CD4-positive, CD25-positive, alpha-beta regulatory T cell (primary cell): ENCODE results near the gene RAP1GAP2. TPM values are rescaled to one million over a fixed set of nuclear protein-coding genes. Genes with fewer than 3 reads are reported as not detected.
A peak's percentile ranks its signal among the peaks of the same experiment; 100 is the strongest.

ENCODE experiments used
- ATAC-seq, 2 donors: fragments of 150-1000 bp; cut with Tn5 transposase; one replicate each; pipeline ENCODE4 v1.10.0; 2021; ENCODE audit warnings: low read depth in 2 of 2, moderate number of reproducible peaks in 2 of 2, moderate library complexity in 1 of 2
- DNase-seq, 3 donors: peaks; one replicate each; pipeline versions ENCODE4 v3.0.0 to v3.0.0-alpha.2; 2012 to 2022; ENCODE audit warnings: mixed read lengths in 1 of 3
- H3K27ac ChIP-seq: one replicate; pipeline ENCODE4 v1.7.0; 2013; ENCODE audit warnings: mild to moderate bottlenecking, low read length; ENCODE audit not compliant: insufficient read depth, poor library complexity, severe bottlenecking
- H3K27me3 ChIP-seq: one replicate; pipeline ENCODE4 v1.7.0; 2013; ENCODE audit warnings: low read length; ENCODE audit not compliant: control insufficient read depth, insufficient read depth
- H3K36me3 ChIP-seq: one replicate; pipeline ENCODE4 v1.7.0; 2013; ENCODE audit warnings: mild to moderate bottlenecking, low read length, moderate library complexity; ENCODE audit not compliant: control insufficient read depth, insufficient read depth
- H3K4me1 ChIP-seq: 2 replicates; pipeline ENCODE4 v1.7.0; 2013; ENCODE audit warnings: mild to moderate bottlenecking, low read length; ENCODE audit not compliant: insufficient read depth, control insufficient read depth, poor library complexity, severe bottlenecking
- H3K4me3 ChIP-seq: one replicate; pipeline ENCODE4 v1.7.0; 2013; ENCODE audit warnings: low read depth, mild to moderate bottlenecking, low read length, moderate library complexity
- H3K9me3 ChIP-seq, 2 experiments: 1 replicate in 1 of 2; 2 replicates in 1 of 2; pipeline ENCODE4 v1.7.0; 2013; ENCODE audit warnings: low read length in 2 of 2, mild to moderate bottlenecking in 1 of 2, moderate library complexity in 1 of 2; ENCODE audit not compliant: control insufficient read depth in 2 of 2
- H3K27ac Mint-ChIP-seq, 3 donors: one replicate each; pipeline ENCODE4 v1.8.0; 2020 to 2022; ENCODE audit warnings: mild to moderate bottlenecking in 3 of 3, mixed read lengths in 3 of 3, moderate library complexity in 2 of 3
- H3K27me3 Mint-ChIP-seq: one replicate; pipeline ENCODE4 v1.8.0; 2022; ENCODE audit warnings: mild to moderate bottlenecking, mixed read lengths
- H3K36me3 Mint-ChIP-seq: one replicate; pipeline ENCODE4 v1.8.0; 2020; ENCODE audit warnings: mixed read lengths
- H3K4me1 Mint-ChIP-seq, 4 donors: one replicate each; pipeline ENCODE4 v1.8.0; 2020 to 2022; ENCODE audit warnings: mixed read lengths in 4 of 4, mild to moderate bottlenecking in 1 of 4
- H3K4me3 Mint-ChIP-seq, 4 donors: one replicate each; pipeline ENCODE4 v1.8.0; 2020 to 2022; ENCODE audit warnings: mild to moderate bottlenecking in 4 of 4, mixed read lengths in 4 of 4, moderate library complexity in 3 of 4
- H3K9me3 Mint-ChIP-seq, 7 donors: one replicate each; pipeline ENCODE4 v1.8.0; 2020 to 2022; ENCODE audit warnings: mixed read lengths in 7 of 7, mild to moderate bottlenecking in 3 of 7, moderate library complexity in 2 of 7
- polyA plus RNA-seq, 4 donors: library from polyadenylated mRNA; unstranded; fragments of 300-500 nt; fragmentation: Illumina TruSeq; gene quantifications; one replicate each; pipeline ENCODE4 v1.2.3, GENCODE V29; 2021
- total RNA-seq: library from RNA; stranded (reverse); gene quantifications from one replicate; pipeline ENCODE4 v1.2.3, GENCODE V29; 2022

The RAP1GAP2 gene
- total and polyA plus RNA-seq, 5 donors from 2014 or later: 2.7 to 87.6 (median 5.1) TPM

GRCh38 chr17:2946144-2946543 lies 149.9 kb downstream of the RAP1GAP2 start:
- Histone ChIP-seq H3K27ac (no peak overlapping the region), H3K9me3 (no peaks in the 10 kb centered on the region), H3K4me3 (no peak overlapping the region), H3K27me3 (no peaks in the 10 kb centered on the region), H3K4me1 (no peaks in the 10 kb centered on the region), H3K36me3 (no peaks in the 10 kb centered on the region)
- peaks cover 11% of the 10 kb centered on the region for H3K36me3 Mint-ChIP-seq
- H3K27ac Mint-ChIP-seq: peak overlapping the region in 1 of 3 donors; percentile 19
- H3K9me3 Mint-ChIP-seq: no peaks in the 10 kb centered on the region
- no peak overlapping the region for H3K4me3 Mint-ChIP-seq
- no peaks in the 10 kb centered on the region for H3K27me3 Mint-ChIP-seq
- no peak for DNase-seq
- peaks cover 10 to 33% (median 15%) of the 10 kb centered on the region in 4 donors for H3K4me1 Mint-ChIP-seq
- no peak for ATAC-seq

- peaks cover 10 to 33% (median 18%) of the 10 kb centered on the region in 4 donors for H3K4me1 Mint-ChIP-seq
- peak overlapping the region in 1 of 4 donors; percentile 28 for H3K4me3 Mint-ChIP-seq
- H3K27me3 Mint-ChIP-seq: no peaks in the 10 kb centered on the region
Observed at GRCh38 chr17:2947588-2947950, 151.3 kb downstream of the RAP1GAP2 start.

GRCh38 chr17:2947996-2948550 lies 151.8 kb downstream of the RAP1GAP2 start:
- no peak overlapping the region for H3K27ac Mint-ChIP-seq
- H3K9me3 Mint-ChIP-seq: peaks cover 0 to 2% (median 0%) of the 10 kb centered on the region in 7 donors
- Histone ChIP-seq H3K4me3 (no peak overlapping the region), H3K9me3 (no peaks in the 10 kb centered on the region), H3K4me1 (no peaks in the 10 kb centered on the region), H3K27me3 (no peaks in the 10 kb centered on the region), H3K36me3 (no peaks in the 10 kb centered on the region), H3K27ac (no peak overlapping the region)
- H3K4me3 Mint-ChIP-seq: peak overlapping the region in 1 of 4 donors; percentile 28
- peaks cover 10 to 34% (median 17%) of the 10 kb centered on the region in 4 donors for H3K4me1 Mint-ChIP-seq
- ATAC-seq (no peak), DNase-seq (no peak)
- H3K36me3 Mint-ChIP-seq: peaks cover 13% of the 10 kb centered on the region
- no peaks in the 10 kb centered on the region for H3K27me3 Mint-ChIP-seq

More at GRCh38 chr17:2947588-2947950, 151.3 kb downstream of the RAP1GAP2 start:
- no peak overlapping the region for H3K4me3 ChIP-seq
- H3K27ac ChIP-seq: no peak overlapping the region
- H3K36me3 ChIP-seq: no peaks in the 10 kb centered on the region
- no peaks in the 10 kb centered on the region for H3K4me1 ChIP-seq
- H3K9me3 ChIP-seq: no peaks in the 10 kb centered on the region
- Mint-ChIP-seq H3K36me3 (peaks cover 13% of the 10 kb centered on the region), H3K27ac (no peak overlapping the region), H3K9me3 (no peaks in the 10 kb centered on the region)
- H3K27me3 ChIP-seq: no peaks in the 10 kb centered on the region
- DNase-seq: no peak
- ATAC-seq: no peak

GRCh38 chr17:2948721-2949468 lies 152.7 kb downstream of the RAP1GAP2 start:
- no peak overlapping the region for H3K27ac Mint-ChIP-seq
- no peak for ATAC-seq
- Histone ChIP-seq H3K27me3 (no peaks in the 10 kb centered on the region), H3K4me3 (no peak overlapping the region), H3K27ac (no peak overlapping the region), H3K36me3 (no peaks in the 10 kb centered on the region), H3K9me3 (no peaks in the 10 kb centered on the region), H3K4me1 (no peaks in the 10 kb centered on the region)
- peaks cover 7 to 29% (median 14%) of the 10 kb centered on the region in 4 donors for H3K4me1 Mint-ChIP-seq
- H3K4me3 Mint-ChIP-seq: no peak overlapping the region
- H3K27me3 Mint-ChIP-seq: no peaks in the 10 kb centered on the region
- H3K36me3 Mint-ChIP-seq: peaks cover 13% of the 10 kb centered on the region
- no peak for DNase-seq
- peaks cover 0 to 2% (median 0%) of the 10 kb centered on the region in 7 donors for H3K9me3 Mint-ChIP-seq

DNA sequence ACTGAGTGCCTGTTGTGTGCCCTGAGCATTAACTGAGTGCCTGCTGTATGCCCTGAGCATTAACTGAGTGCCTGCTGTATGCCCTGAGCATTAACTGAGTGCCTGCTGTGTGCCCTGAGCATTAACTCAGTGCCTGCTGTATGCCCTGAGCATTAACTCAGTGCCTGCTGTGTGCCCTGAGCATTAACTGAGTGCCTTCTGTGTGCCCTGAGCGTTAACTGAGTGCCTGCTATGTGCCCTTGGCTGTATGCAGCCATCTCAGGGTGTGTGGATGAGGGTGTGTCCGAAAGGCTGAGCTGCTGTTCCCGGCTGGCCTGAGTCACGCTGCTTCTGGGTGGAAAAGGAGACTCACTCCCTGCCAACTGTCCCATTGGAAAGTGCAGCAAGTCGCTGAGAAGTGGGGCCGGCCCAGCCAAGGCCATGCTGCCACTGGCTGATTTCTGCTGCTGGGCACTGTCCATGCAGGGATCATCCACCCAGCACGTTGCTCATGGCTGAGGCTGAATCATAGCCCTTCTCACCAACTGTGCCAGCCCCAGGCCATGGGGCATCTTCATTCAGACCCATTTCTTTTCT lies 153.3 kb downstream of the RAP1GAP2 start:
- Histone ChIP-seq H3K4me1 (no peaks in the 10 kb centered on the region), H3K9me3 (no peaks in the 10 kb centered on the region), H3K27ac (no peak overlapping the region), H3K27me3 (no peaks in the 10 kb centered on the region), H3K4me3 (no peak overlapping the region), H3K36me3 (no peaks in the 10 kb centered on the region)
- Mint-ChIP-seq H3K27me3 (no peaks in the 10 kb centered on the region), H3K27ac (peak overlapping the region in 1 of 3 donors; percentile 59), H3K4me1 (peaks cover under 1 to 22% (median 9%) of the 10 kb centered on the region in 4 donors), H3K36me3 (peaks cover 13% of the 10 kb centered on the region), H3K4me3 (no peak overlapping the region), H3K9me3 (peaks cover 0 to 2% (median 0%) of the 10 kb centered on the region in 7 donors)
- no peak for ATAC-seq
- DNase-seq: no peak

DNA sequence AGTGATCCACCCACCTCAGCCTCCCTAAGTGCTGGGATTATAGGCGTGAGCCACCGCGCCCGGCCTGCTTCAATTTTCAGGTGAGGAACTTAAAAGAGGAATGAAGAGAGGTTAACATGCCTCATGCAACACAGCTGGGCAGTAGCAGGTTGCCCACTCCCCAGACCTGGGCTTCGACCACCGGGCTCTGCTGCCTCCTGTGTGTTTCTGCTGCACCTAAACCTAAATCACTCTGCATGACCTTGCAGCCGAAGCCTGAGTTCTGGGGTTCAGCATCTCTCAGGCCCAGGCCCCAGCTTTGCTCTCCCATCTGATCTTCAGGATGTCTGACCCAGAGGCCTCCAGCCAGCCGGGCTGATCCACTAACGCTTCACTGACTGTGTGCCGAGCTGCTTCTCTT lies 154.6 kb downstream of the RAP1GAP2 start:
- H3K4me3 Mint-ChIP-seq: no peak overlapping the region
- Histone ChIP-seq H3K36me3 (no peaks in the 10 kb centered on the region), H3K27me3 (no peaks in the 10 kb centered on the region), H3K27ac (no peak overlapping the region), H3K4me3 (no peak overlapping the region), H3K4me1 (peaks cover 8% of the 10 kb centered on the region), H3K9me3 (no peaks in the 10 kb centered on the region)
- peaks cover 6 to 28% (median 17%) of the 10 kb centered on the region in 4 donors for H3K4me1 Mint-ChIP-seq
- ATAC-seq (no peak), DNase-seq (no peak)
- peak overlapping the region in 2 of 3 donors; percentile 67 to 85 for H3K27ac Mint-ChIP-seq
- H3K27me3 Mint-ChIP-seq: no peaks in the 10 kb centered on the region
- H3K36me3 Mint-ChIP-seq: peaks cover 22% of the 10 kb centered on the region
- peaks cover 0 to 2% (median 0%) of the 10 kb centered on the region in 7 donors for H3K9me3 Mint-ChIP-seq

DNA sequence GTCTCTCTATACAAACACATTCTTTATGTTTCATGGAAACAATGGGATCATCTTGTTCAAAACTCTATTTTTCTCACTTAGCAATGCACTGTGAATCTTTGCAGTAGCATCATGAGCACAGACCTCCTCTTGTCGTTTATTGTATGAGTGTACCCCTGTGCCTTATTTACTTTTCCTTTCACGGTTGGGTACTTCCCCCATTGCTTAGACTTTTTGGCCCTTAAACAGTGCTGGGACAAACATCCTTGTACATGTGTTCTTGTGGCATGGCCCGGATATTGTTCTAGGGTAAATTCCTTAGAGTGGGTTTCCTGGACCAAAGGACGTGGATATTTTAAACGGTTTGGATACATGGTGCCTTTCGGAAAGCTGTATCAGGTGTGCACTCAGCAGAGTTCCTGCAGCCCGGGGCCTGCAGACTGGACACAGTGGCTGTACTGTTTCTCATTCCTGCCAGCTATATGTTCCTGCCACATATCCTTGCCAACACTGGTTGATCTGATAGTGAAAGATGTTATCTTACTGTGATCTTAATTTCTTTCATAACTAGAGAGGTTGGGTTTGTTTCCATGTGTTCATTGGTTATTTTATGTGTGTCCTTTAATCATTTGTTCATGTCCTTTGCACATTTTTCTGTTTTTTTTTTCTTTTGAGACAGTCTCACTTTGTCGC lies 156.1 kb downstream of the RAP1GAP2 start:
- Histone ChIP-seq H3K4me3 (no peak overlapping the region), H3K27me3 (no peaks in the 10 kb centered on the region), H3K9me3 (no peaks in the 10 kb centered on the region), H3K27ac (no peak overlapping the region), H3K36me3 (no peaks in the 10 kb centered on the region), H3K4me1 (peaks cover 8% of the 10 kb centered on the region)
- no peak overlapping the region for H3K4me3 Mint-ChIP-seq
- no peak overlapping the region for H3K27ac Mint-ChIP-seq
- no peaks in the 10 kb centered on the region for H3K27me3 Mint-ChIP-seq
- peaks cover 19% of the 10 kb centered on the region for H3K36me3 Mint-ChIP-seq
- ATAC-seq (no peak), DNase-seq (no peak)
- peaks cover 0 to 2% (median 0%) of the 10 kb centered on the region in 7 donors for H3K9me3 Mint-ChIP-seq
- peaks cover 6 to 24% (median 20%) of the 10 kb centered on the region in 4 donors for H3K4me1 Mint-ChIP-seq
